DMS153 treated with DMSO at 0.1 percent for 48 hours (cell line): Measurements from ENCODE around the gene ATP5F1E.
"Not testable (repeated sequence)": the region's sequence is repeated elsewhere in the genome, so short reads cannot be mapped to it uniquely, and the experiment has no call there.

ENCODE experiments used
- DNase-seq: peaks from one replicate; lab custom pipeline; 2025; ENCODE audit not compliant: unreplicated experiment; lab: John Stamatoyannopoulos, UW

ATP5F1E gene

DNA sequence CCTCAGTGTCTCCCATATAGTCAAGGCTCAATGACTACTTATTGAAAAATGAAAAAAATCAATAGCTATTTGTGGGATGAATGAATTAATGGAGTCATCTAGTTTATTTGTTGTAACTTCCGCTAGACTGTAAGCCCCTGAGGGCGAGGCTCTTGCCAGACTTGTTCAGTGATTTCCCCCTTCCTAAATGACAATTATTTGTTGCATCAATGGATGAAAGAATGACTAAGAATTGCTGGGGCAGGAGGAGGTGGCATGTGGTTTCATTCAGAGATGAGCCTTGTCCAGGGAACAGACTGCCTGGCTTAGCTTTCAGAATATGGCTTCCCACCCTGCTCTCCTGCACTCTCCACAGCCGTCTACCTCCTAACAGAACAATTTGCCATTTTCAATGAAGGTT is 11.6 kb upstream of the ATP5F1E start:
- no peak for DNase-seq

DNA sequence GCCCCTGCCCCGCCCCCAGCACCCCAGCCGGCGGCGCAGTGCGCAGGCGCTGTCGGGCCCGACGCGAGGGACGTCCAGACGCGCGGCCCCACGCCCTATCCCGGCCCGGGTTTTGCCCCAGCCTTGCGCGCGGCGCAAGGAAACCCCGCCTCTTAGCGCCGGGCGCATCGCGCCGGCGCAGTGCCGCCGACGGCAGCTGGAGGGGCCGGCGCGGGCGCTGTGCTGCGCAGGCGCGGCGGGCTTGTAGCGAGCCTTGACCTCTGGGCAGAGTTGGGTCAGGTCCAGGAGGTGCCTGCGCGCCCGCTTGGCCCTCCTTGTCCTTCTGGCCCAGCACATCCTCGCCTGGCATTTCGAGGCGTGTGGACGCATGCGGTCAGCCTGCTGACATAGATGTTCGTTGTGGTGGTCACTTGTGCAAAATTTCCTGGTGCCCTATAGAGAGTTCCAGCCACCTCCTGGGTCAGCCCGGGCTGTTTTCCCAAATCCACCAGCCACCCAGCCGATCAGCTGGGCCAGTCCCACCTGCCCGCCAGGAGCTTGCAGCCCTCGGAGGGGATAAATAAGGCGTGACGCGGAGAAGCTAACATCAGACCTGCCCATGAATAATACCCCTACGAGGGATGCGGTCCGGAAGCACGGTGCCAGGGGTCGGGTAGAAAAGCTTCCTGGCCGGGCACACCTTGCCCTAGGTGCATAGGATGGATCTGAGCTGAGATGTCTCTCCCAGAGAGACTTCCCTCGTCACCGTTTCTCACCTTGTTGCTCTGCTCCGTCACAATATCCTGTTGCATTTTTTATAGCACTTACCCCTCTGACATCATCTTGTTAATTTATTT is 10.9 kb upstream of the ATP5F1E start:
- DNase-seq = peak; percentile 82

DNA sequence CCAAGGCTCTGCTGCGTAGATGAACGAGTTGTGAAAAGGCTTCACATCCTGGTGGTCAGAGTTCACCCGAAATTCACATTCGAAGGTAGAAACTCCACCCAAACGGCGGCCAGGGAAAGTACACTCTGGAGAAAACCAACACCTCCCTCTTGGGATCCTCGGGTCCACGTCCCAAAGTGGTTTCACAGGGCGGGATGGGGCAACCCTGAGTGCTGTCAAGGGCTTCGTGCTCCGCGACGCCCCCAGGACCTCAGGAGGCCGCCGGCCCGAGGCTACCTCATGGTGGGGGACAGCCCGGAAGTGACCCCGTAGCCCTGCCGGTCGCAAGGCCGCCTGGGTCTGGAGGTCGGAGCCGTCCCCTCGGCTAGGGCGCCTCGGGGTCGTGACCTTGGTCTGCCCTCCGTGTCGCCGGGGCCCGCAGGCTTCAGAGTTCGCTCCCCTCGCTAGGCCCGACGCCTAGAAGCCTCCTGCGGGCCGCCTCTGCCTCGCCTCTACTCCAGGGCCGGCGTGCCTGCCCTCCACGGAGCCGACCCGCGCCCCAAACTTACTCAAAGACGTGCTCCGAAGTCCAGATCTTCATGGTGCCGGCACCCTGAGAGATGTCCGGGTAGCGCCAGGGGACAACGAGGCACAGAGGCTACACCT is 10.1 kb upstream of the ATP5F1E start, which contains the start of gene PRELID3B:
PRELID3B (minus strand) TSS at position 636 of the 645 bp plus-strand sequence; CDS start at position 580, 56 bp downstream.
- DNase-seq = no peak

DNA sequence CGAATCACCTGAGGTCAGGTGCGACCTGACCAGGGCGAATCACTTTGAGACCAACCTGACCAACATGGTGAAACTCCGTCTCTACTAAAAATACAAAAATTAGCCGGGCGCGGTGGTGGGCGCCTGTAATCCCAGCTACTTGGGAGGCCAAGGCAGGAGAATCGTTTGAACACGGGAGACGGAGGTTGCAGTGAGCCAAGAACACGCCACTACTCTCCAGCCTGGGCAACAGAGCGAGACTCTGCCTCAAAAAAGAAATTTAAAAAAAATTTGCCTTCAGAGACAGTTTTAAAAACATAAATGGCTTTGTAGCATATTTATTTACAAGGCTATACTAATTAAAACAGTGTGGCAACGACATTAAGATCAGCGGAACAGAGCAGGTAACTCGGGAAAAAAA is 9.4 kb upstream of the ATP5F1E start:
- DNase-seq = not testable (repeated sequence)

DNA sequence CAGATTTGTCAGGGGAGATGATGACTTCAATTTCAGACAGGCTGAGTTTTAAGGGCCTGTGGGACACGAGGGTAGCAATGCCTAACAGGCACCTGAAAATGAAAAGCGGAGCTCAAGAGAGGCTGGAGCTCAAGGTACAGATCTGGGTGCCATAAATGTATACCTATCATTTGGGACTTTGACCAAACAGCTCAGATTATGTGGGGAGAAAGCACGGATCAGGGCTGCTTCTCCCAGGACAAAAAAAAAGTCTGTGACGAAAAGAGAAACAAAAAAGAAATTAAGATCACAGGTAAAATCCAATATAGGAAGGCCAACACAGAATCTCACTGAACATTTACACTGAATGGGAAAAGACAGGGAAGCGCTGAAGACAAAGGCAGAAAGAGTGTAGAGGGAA is 8.5 kb upstream of the ATP5F1E start:
- no peak for DNase-seq

DNA sequence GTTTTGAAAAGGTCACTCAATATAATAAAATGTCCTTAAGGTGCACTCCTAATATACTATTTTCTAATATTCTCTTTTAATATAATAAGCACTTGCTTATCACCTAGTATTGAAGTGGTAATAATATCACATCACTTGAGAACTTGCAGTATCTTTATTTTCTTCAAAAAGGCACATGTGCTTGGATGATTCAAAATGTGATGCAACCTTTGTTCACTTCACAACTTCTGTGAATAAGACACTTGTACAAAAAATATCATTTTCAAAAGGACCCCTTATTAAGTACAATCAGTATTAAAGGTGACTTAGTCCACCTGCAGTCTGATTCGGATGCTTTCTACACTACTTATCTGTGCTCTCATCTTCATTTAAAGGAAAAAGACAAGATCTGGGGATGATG is 7.1 kb upstream of the ATP5F1E start:
- DNase-seq = no peak

DNA sequence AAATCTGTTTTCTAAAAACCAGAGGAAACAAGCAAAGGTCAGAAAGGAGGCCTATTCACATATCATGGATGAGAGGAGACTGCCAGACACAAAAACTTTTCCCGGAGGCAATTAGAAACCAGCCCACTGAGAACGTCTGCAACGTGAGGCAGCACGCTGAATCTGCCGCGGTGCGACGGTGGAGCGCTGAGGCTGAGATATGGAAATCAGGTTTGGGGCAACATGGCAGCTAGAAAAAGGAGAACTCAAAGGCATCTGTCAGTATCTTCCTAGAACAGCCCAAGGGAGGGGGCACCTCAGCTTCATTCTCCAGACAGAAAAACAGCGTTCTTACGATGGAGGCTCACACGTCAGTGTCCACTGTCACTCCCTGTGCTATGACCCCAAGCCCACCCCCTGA is 5.3 kb upstream of the ATP5F1E start:
- no peak for DNase-seq

DNA sequence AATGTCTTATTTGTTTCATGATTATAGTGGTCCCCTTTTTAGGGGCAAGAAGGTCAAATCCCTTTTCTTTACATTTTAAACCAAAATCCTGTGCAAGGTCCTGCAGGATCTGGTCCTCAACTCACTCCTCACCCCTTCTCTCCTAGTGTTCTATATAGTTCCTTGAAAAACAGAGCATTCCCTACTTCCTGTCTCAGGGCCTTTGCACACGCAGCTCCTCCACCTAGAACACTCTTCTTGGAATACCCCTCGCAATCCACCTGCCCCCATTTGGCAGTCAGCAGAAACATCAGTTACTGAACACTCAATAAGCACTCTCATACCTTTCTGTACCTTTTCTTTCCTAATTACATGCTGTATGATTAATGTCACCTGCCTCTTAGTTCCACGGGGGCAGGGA is 3.2 kb upstream of the ATP5F1E start:
- no peak for DNase-seq

DNA sequence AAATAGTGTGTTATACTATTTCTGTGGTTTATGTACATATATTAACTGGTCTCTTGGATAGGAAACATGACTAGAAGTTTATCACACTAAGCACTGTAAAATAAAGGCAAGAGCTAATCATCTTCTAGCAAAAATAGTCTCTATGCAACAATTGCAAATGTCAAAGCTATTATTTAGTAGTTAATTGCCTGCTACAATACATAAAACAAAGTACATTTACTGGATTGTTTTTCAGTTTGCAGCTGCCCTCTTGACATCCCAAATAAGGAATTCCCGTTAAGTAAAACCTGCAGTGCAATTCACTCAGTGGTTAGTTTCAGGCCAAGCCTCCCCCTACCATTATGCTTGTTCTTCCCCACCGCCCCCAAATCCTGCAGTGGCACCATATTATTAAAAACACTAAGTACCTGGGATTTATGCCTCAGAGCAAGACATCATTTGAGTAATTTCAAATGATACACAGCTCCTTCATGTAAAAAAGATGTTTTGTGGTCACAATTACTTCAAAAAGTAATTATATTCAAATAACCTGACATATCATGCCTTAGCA is 1.6 kb upstream of the ATP5F1E start:
- no peak for DNase-seq

DNA sequence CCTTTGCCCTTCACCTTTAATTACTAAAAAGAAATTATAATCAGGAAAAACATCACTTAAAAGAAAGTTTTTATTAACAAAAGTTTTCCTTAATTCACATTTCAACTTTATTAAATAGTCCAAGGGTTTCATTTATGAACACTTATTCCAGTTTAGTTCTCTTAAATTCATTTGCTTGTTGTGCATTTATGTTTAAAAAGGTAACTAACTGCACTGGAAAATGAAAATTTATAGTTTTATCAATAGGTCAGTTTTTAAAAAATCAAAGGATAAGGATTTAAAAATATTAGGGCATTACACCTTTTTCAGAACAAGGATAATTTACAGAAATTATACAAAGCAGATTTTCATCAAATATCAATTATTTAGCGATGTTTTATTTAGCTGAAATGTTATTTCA is 958 bp upstream of the ATP5F1E start:
- DNase-seq = no peak

DNA sequence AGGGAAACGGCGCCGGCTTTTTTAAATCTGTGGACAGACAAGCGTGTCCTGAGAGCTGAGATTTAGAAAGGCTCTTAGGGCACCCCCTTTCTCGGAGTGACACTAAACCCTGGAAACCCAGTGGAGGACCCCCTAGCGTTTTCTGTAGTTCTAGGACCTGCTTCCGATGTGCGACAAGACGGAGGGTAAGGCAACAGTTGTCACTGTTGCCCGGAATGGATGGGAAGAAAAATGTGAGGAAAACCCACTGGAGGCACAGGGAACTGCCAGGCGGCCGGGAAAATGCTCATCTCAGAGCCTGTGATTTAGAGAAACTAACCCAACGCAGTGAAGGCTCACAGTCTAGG is 551 bp upstream of the ATP5F1E start:
- peak; percentile 51 for DNase-seq

DNA sequence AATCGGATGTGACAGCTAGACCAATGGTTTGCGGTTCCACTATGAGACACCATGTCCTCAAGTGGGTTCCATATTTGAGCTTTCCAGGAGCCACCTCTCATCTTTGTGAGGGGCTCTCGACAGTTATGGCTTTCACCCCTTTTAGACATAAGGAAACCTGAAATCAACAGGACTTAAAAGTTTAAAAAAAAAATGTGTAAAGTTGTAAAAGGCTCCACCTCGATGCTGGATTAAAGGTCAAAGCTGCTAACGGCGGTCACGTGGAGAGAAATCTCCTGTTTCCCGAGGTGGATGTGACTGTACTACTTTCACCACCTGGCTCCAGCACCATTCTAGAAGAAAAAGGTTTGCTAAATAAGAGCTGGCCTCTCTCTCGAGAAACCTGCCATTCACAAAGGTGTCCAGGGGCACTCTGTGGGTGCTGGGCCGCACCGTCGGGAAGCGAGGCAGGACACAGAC is 542 bp downstream of the ATP5F1E start:
- DNase-seq = no peak

DNA sequence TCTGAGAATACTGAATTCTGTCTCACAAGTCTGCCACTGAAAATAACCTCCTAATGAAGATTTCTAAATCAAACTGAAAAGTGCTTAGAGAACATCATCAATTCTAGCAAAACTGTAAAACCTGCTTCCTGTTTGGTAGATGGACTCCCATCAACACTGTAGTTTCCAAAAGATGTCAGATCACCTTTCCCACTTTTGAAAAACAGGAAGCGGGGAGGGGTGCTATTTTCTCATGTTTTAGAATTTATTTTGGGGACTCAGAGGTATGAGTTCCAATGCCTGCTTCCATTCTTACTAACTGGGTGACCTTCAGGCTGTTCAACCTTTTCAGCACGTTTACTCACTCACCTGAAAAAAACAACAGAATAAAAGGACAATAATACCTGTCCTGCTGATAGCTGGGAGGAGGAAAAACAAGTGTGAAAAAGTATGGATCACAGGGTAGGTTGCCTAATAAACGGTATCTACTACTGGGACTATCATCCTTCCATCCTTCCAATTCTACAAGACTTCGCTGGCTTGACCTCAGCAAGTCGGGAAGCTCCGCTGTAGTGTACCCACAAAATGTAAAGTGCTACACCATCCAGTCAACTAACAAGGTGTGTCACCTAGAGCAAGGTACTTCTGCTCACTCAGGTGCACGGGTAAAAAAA is 1.1 kb downstream of the ATP5F1E start:
- no peak for DNase-seq

DNA sequence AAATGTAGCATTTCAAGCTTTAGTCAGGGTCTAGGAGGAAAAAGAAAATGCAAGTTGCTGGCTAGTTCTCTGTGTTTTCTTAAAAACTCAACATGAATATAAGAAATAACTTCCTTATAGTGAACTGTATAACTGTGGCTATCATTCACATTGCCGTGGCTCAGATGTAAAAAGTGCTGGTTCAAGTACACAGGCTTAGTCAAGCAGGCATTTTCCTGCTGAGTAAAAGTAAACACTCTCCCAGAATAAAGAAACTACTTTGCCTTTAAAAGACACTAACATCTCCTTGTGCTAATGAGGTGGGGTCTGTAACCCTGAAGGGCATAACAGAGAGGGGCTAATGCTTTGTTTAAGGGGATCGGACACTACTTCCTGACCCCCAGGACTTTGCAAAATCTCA is 3.3 kb downstream of the ATP5F1E start:
- DNase-seq = no peak

DNA sequence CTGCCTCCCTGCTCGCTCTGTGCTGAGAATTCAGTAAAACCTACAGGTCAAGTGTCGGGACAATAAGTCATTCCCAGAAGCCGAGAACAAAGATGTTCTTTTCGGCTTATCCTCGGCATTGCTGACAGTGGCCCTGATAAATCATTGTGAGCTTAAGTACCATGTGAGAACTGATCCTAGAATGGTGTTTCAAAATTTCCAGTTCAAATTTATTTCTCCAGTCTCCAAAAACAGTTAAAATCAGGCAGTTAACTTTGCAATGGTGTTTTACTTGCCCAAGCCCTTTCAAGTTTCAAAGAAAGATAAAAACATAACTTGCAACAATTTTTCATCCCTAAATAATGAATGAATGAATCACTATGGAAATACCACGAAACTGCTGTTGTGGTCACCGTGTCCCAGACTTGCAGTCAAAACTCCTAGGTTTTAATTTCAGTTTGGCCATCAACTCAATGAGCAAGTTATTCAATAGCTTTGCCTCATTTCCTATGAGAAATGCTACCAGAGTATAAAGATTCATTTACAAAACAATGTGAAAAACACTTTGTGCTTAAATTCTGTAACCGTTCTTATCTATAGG is 4.3 kb downstream of the ATP5F1E start:
- DNase-seq = no peak

DNA sequence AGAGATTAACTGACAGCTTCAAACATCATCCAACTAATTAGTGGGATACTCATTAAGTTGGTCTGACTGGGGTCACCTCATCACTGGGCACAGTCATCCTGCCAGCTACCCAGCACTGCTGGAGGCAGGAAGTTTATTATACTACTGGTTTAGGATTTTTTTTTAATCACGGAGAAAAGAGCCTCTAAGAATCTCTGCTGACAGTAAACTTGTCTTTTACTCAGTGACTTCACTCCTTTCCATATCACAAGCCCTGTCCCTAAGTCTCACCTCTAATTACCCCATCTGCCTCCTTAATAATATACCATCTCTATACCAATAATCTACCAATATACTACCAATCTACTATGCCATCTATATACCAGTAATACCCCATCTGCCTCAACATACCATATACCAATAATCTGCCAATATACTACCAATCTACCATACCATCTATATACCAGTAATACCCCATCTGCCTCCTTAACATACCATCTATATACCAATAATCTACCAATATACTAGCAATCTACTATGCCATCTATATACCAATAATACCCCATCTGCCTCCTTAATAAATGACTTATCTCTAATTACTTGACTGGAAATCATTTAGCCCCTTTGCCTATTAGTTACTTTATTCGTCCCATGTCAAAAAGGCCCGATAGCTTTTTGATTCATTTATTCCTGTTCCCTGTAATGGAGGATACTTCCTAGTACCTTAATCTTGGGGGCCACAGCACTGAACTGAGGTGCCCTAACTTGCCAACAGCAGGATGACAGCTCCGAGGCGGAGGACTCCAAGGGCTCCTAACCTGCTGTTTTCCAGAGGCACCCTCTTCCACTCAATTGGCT is 5.0 kb downstream of the ATP5F1E start:
- DNase-seq = no peak

DNA sequence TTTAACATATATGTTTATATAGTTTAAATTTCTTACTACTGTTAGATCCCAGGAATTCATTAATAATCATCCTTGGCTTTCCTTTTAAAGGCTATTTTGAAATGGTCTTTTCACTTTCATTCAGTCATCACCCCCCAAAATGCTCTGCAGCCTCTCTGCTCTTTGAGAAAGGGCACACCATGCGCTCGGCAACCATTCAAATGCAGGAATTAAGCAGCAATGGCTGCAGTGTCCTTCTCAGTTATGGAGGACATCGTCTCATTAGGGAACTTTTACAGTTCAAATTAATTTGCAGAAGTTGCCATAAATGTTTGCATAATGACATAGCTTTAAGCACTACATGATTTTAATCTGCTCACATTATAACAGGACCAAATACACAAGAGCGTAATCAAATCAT is 6.6 kb downstream of the ATP5F1E start:
- no peak for DNase-seq

DNA sequence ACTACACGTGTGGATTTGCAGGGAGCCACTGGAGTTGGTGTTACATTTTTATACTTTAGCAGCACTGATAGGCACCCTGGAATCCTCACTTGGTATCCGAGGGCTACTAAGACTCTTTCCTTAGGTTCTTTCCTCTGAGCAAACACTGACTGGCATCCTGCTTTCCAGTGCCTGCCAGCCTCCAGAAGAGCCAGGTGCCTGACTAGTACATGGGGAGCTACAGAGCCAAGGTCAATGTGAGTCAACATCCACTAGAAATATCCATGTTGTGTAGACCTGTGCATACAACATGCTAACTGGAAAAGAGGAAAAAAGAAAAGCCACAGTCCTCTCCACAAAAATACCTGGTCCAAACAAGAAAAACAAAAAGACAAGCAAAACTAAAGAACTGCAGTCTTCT is 7.0 kb downstream of the ATP5F1E start:
- DNase-seq = no peak

DNA sequence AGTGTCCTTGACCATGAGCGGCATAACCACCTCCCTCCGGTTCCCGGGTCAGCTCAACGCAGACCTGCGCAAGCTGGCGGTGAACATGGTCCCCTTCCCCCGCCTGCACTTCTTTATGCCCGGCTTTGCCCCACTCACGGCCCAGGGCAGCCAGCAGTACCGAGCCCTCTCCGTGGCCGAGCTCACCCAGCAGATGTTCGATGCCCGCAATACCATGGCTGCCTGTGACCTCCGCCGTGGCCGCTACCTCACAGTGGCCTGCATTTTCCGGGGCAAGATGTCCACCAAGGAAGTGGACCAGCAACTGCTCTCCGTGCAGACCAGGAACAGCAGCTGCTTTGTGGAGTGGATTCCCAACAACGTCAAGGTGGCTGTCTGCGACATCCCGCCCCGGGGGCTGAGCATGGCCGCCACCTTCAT is 8.0 kb downstream of the ATP5F1E start:
- DNase-seq = no peak

DNA sequence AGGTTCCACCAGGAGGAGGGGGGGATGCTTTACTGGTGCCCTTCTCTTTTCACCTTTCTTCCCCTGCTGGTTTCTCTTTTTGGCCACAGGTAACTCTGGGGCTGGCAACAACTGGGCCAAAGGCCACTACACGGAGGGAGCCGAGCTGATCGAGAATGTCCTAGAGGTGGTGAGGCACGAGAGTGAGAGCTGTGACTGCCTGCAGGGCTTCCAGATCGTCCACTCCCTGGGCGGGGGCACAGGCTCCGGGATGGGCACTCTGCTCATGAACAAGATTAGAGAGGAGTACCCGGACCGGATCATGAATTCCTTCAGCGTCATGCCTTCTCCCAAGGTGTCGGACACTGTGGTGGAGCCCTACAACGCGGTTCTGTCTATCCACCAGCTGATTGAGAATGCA is 8.5 kb downstream of the ATP5F1E start:
- no peak for DNase-seq

DNA sequence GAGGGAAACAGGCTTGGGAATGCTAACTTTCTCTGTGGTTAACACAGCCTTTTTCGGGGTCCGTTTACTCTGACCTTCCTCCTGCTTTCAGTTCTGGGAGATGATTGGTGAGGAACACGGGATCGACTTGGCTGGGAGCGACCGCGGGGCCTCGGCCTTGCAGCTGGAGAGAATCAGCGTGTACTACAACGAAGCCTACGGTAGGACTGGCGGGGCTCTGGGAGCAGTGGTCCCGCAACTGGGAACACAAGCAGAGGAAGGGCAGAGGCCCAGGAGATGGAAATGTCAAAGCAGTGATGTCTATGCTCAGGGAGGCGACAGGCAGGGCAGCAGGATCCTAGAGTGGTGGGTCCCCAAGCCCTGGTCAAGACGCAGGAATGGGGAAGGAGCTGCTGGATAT is 9.4 kb downstream of the ATP5F1E start:
- no peak for DNase-seq
